ENCODE data around the gene CTDSPL.

CTDSPL gene

GRCh38 chr3:37996785-37997301 lies 135.2 kb downstream of the CTDSPL start:
- peak; percentile 90 to 91 for DNase-seq
- TF ChIP-seq GATA1 (IDR thresholded peaks at IDR 0.05; ENCODE audit: low read depth, low read length) (no peak), POLR2A (IDR thresholded peaks at IDR 0.05; ENCODE audit: low read length) (no peak)

- DNase-seq, result no peak
- no peak for TF ChIP-seq POLR2A (IDR thresholded peaks at IDR 0.05; ENCODE audit: low read length)
- no peak for TF ChIP-seq GATA1 (IDR thresholded peaks at IDR 0.05; ENCODE audit: low read depth, low read length)
Observed at GRCh38 chr3:37997342-37997741, 135.7 kb downstream of the CTDSPL start.

GRCh38 chr3:37997791-37998370 lies 136.2 kb downstream of the CTDSPL start:
- no peak for TF ChIP-seq POLR2A (IDR thresholded peaks at IDR 0.05; ENCODE audit: low read length)
- no peak for TF ChIP-seq GATA1 (IDR thresholded peaks at IDR 0.05; ENCODE audit: low read depth, low read length)
- no peak for DNase-seq

- no peak for DNase-seq
- TF ChIP-seq POLR2A (IDR thresholded peaks at IDR 0.05; ENCODE audit: low read length) (no peak), GATA1 (IDR thresholded peaks at IDR 0.05; ENCODE audit: low read depth, low read length) (no peak)
Observed at GRCh38 chr3:37999836-38000235, 138.2 kb downstream of the CTDSPL start.

- TF ChIP-seq GATA1 (IDR thresholded peaks at IDR 0.05; ENCODE audit: low read depth, low read length), result no peak
- no peak for TF ChIP-seq POLR2A (IDR thresholded peaks at IDR 0.05; ENCODE audit: low read length)
- no peak for DNase-seq
Observed at GRCh38 chr3:38000242-38000916, 138.7 kb downstream of the CTDSPL start.

GRCh38 chr3:38000965-38001455 lies 139.3 kb downstream of the CTDSPL start:
- no peak for DNase-seq

GRCh38 chr3:38001456-38002081 lies 139.9 kb downstream of the CTDSPL start:
- peak in 1 of 2 experiments; percentile 10 for DNase-seq
- TF ChIP-seq GATA1 (IDR thresholded peaks at IDR 0.05; ENCODE audit: low read depth, low read length), result no peak
- TF ChIP-seq POLR2A (IDR thresholded peaks at IDR 0.05; ENCODE audit: low read length), result no peak

More at GRCh38 chr3:38000965-38001455, 139.3 kb downstream of the CTDSPL start:
- no peak for TF ChIP-seq GATA1 (IDR thresholded peaks at IDR 0.05; ENCODE audit: low read depth, low read length)
- no peak for TF ChIP-seq POLR2A (IDR thresholded peaks at IDR 0.05; ENCODE audit: low read length)

GRCh38 chr3:38002291-38002876 lies 140.7 kb downstream of the CTDSPL start:
- no peak for TF ChIP-seq GATA1 (IDR thresholded peaks at IDR 0.05; ENCODE audit: low read depth, low read length)
- TF ChIP-seq POLR2A (IDR thresholded peaks at IDR 0.05; ENCODE audit: low read length), result no peak
- DNase-seq, result no peak

- DNase-seq, result no peak
- no peak for TF ChIP-seq GATA1 (IDR thresholded peaks at IDR 0.05; ENCODE audit: low read depth, low read length)
- no peak for TF ChIP-seq POLR2A (IDR thresholded peaks at IDR 0.05; ENCODE audit: low read length)
Observed at GRCh38 chr3:38002940-38003339, 141.3 kb downstream of the CTDSPL start.

GRCh38 chr3:38003371-38003816 lies 141.7 kb downstream of the CTDSPL start:
- TF ChIP-seq POLR2A (IDR thresholded peaks at IDR 0.05; ENCODE audit: low read length), result no peak
- TF ChIP-seq GATA1 (IDR thresholded peaks at IDR 0.05; ENCODE audit: low read depth, low read length), result no peak
- peak; percentile 42 to 63 for DNase-seq

- TF ChIP-seq GATA1 (IDR thresholded peaks at IDR 0.05; ENCODE audit: low read depth, low read length) (no peak), POLR2A (IDR thresholded peaks at IDR 0.05; ENCODE audit: low read length) (no peak)
- no peak for DNase-seq
Observed at GRCh38 chr3:38003817-38004414, 142.2 kb downstream of the CTDSPL start.

GRCh38 chr3:38004415-38005075 lies 142.9 kb downstream of the CTDSPL start:
- TF ChIP-seq GATA1 (IDR thresholded peaks at IDR 0.05; ENCODE audit: low read depth, low read length), result no peak
- TF ChIP-seq POLR2A (IDR thresholded peaks at IDR 0.05; ENCODE audit: low read length), result no peak
- peak; percentile 54 to 68 for DNase-seq
